Fibroblast of the aortic adventitia (primary cell): ENCODE measurements around the gene WDR33. TPM values are rescaled to one million over a fixed set of nuclear protein-coding genes. Genes with fewer than 3 reads are reported as not detected.
"Not testable (repeated sequence)": the region's sequence is repeated elsewhere in the genome, so short reads cannot be mapped to it uniquely, and the experiment has no call there.

ENCODE experiments used
- DNase-seq: peaks from one replicate; pipeline ENCODE4 v3.0.0-alpha.2; 2010; ENCODE audit warnings: low read depth
- H3K4me3 ChIP-seq: 2 replicates; pipeline ENCODE4 v1.5.1; 2011; ENCODE audit warnings: low read depth, mild to moderate bottlenecking, control low read depth, low read length, moderate library complexity
- CTCF ChIP-seq: IDR thresholded peaks from 2 replicates; pipeline ENCODE4 v1.5.1; 2011; ENCODE audit warnings: mild to moderate bottlenecking, low read length, control low read depth, inconsistent platforms; ENCODE audit not compliant: insufficient read depth
- total RNA-seq: library from RNA; depleted of rRNA; stranded (reverse); fragments of >200 nt; gene quantifications from 2 replicates; pipeline ENCODE4 v1.2.3, GENCODE V29; 2012; ENCODE audit warnings: low replicate concordance

Gene WDR33
- total RNA-seq, 1 donor = 34.4 TPM

GRCh38 chr2:127847931-127848330 is 37.0 kb upstream of the WDR33 start:
- no peak for TF ChIP-seq CTCF
- DNase-seq = no peak
- H3K4me3 ChIP-seq = no peak overlapping the region

- TF ChIP-seq CTCF = no peak
- no peak overlapping the region for H3K4me3 ChIP-seq
- DNase-seq = no peak
Observed at GRCh38 chr2:127844973-127845372, 34.0 kb upstream of the WDR33 start.

GRCh38 chr2:127843677-127844076 is 32.7 kb upstream of the WDR33 start:
- no peak for DNase-seq
- no peak for TF ChIP-seq CTCF
- no peak overlapping the region for H3K4me3 ChIP-seq

- no peak for DNase-seq
- H3K4me3 ChIP-seq = no peak overlapping the region
- no peak for TF ChIP-seq CTCF
Observed at GRCh38 chr2:127841466-127842178, 30.7 kb upstream of the WDR33 start.

GRCh38 chr2:127840893-127841292 is 29.9 kb upstream of the WDR33 start:
- TF ChIP-seq CTCF = no peak
- no peak for DNase-seq
- H3K4me3 ChIP-seq = no peak overlapping the region

DNA sequence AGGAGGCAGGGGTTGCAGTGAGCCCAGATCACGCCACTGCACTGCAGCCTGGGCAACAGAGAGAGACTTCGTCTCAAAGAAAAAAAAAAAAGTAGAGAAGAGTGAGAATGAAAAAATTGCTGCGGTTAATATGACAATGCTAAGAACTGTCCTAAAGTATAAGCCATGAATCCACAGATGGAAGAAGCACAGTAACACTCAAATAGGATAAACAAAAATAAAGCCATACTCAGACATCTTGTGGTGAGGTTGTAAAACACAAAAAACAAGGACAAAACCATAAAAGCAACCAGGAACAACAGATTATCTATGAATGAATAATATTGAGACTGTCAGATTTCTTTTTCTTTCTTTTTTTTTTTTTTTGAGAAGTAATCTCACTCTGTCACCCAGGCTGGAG is 24.0 kb upstream of the WDR33 start:
- no peak for TF ChIP-seq CTCF
- H3K4me3 ChIP-seq = no peak overlapping the region
- DNase-seq = no peak

DNA sequence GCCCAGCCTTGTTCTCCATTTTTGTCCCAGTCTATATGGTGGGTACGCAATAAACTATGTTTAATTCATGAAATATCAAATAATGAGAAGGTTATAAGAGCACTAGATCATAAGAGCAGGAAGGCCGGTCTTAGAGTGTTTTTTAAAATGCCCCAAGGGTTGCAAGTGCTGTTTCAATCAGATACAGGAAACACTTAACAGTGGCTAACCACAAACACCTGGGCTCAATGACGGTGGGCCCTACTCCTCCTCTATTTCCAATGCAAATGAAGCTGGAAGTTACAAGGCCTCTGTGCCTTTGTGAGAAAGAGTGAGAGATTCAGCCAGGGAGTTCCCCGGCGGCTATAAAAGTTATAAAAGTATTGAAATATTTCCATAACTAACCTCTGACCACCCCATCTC is 18.9 kb upstream of the WDR33 start:
- H3K4me3 ChIP-seq = no peak overlapping the region
- TF ChIP-seq CTCF = no peak
- DNase-seq = no peak

- not testable (repeated sequence) for H3K4me3 ChIP-seq, DNase-seq
Observed at GRCh38 chr2:127826708-127827107, 15.7 kb upstream of the WDR33 start.
